ENCODE measurements around the gene JSRP1.

The JSRP1 gene, protein sequence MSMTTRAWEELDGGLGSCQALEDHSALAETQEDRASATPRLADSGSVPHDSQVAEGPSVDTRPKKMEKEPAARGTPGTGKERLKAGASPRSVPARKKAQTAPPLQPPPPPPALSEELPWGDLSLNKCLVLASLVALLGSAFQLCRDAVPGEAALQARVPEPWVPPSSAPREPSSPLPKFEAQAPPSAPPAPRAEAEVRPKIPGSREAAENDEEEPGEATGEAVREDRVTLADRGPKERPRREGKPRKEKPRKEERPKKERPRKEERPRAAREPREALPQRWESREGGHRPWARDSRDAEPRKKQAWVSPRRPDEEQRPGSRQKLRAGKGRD

DNA sequence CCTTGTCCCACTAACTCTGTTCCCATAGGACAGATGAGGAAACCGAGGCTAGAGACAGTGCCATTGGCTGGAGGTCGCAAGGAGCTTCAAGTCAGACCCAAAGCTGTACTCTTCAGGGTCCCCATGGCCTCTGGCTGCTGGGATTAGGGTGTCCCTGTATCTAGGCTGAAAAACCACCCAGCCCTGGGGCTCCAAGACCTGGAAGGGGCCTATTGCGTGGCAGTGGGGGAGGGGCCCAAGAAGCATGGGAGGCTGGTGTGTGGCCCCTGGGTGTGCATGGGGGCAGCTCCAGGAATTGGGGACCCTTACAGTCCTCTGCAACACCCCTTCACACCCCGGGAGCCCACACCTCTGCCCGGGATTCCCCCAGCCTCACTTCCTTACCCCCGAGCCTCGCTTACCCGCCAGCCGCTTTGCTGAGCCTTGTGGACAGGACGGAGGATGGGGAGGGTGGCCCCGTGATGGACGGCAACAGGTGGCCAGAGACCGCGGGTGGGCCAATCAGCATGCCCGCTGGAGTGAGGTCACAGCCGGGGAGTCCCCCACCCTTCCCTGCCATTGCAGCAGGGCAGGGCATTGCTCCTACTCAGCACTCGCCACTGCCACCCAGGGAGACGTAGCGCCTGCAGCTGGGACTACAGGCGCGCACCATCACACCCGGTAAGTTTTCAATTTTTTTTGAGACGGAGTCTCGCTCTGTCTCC, at the start of gene JSRP1:
TSS of gene JSRP1 (minus strand) at position 436 of the 704 bp plus-strand sequence. CDS start 1,103 bp downstream, outside the sequence.
- no peaks in the 10 kb centered on the region for H3K36me3 ChIP-seq (ENCODE audit: control insufficient read depth, low read depth, low read length)
- H3K9me3 ChIP-seq (ENCODE audit: control insufficient read depth, low read depth, low read length) = no peaks in the 10 kb centered on the region
- H3K4me1 ChIP-seq (ENCODE audit: control insufficient read depth, low read depth, low read length) = no peaks in the 10 kb centered on the region
- no peak within 1 kb of the TSS for H3K9ac ChIP-seq (ENCODE audit: low read length)
- no peak within 1 kb of the TSS for H3K4me3 ChIP-seq (ENCODE audit: low read length)
- peaks cover 25% of the 10 kb centered on the region for H3K27me3 ChIP-seq (ENCODE audit: control insufficient read depth, insufficient read depth, low read length)
- H3K27ac ChIP-seq (ENCODE audit: low read length) = no peak within 1 kb of the TSS

DNA sequence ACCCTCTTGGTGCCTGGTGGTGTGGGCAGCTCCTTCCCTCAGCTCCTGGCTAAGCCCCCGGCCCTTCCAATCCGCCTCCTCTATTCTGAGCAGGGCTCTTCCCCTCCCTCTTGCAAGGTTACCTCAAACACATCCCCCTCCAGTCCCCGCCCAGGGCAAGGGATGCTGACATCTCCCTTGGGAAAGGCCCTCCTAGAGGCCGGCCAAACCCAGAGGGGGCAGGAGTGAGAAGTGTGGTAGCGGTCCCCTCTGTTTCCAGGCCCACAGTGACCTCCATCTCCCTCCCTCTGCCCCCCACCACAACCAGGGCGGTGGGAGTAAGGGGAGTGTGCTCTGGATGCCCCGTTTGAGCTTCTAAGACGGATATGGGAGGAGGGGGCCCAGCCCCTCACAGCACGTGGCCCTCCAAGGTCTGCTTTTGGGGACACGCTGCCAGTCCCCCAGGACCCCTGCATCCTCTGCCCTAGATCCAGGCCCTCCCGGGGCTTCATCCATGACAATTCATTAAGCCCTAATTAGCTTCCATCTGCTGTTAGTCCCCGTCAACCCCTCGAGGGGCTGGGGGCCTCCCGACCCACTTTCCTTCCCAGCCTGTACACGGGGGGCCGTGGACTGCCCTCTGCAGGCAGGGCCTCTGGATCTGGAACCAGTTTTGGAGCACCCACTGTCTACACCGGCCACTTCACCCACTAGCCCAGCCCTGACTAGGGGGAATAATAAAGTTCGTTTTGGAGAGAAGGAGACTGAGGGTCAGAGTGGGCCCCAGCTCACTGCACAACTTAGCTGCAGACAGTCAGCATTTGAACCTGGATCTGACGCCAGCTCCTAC, 49.4 kb upstream of the JSRP1 start:
- Histone ChIP-seq H3K27me3 (ENCODE audit: control insufficient read depth, insufficient read depth, low read length) (peaks cover 52% of the 10 kb centered on the region), H3K9me3 (ENCODE audit: control insufficient read depth, low read depth, low read length) (no peaks in the 10 kb centered on the region)

DNA sequence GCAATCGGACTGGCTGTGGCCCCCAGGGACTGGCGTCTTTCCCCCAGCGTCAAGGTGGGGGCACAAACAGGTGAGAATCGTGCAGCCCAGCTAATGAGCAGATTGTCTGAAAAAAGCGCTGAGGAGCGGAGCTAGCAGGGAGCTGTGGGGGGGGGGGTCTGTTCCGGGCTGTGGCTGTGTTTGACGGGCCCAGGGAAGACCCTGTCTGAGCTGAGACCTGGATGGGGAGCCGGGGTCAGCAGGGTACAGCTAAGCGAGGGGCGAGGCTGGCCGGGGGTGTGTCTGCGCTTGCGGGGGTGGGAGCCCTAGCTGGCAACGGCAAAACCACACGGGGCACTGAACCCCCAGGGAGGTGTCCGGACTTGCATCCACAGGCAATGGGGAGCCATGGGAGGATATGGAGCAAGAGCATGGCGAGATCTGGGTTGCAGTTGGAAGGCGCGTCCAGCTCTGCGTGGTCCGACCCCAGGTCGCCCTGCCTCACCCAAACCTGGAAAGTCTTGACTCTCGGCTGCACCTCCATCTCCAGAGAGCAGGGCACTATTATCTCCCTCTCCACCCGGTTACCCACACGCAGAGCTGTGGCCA, 47.1 kb upstream of the JSRP1 start:
- Histone ChIP-seq H3K27me3 (ENCODE audit: control insufficient read depth, insufficient read depth, low read length) (peaks cover 37% of the 10 kb centered on the region), H3K27ac (ENCODE audit: low read length) (no peak overlapping the region), H3K4me1 (ENCODE audit: control insufficient read depth, low read depth, low read length) (no peaks in the 10 kb centered on the region), H3K4me3 (ENCODE audit: low read length) (no peak overlapping the region), H3K36me3 (ENCODE audit: control insufficient read depth, low read depth, low read length) (no peaks in the 10 kb centered on the region), H3K9ac (ENCODE audit: low read length) (no peak overlapping the region), H3K9me3 (ENCODE audit: control insufficient read depth, low read depth, low read length) (no peaks in the 10 kb centered on the region)

More for the DNA sequence above, 49.4 kb upstream of the JSRP1 start:
- Histone ChIP-seq H3K27ac (ENCODE audit: low read length) (no peak overlapping the region), H3K4me3 (ENCODE audit: low read length) (no peak overlapping the region), H3K36me3 (ENCODE audit: control insufficient read depth, low read depth, low read length) (no peaks in the 10 kb centered on the region), H3K4me1 (ENCODE audit: control insufficient read depth, low read depth, low read length) (no peaks in the 10 kb centered on the region), H3K9ac (ENCODE audit: low read length) (no peak overlapping the region)

DNA sequence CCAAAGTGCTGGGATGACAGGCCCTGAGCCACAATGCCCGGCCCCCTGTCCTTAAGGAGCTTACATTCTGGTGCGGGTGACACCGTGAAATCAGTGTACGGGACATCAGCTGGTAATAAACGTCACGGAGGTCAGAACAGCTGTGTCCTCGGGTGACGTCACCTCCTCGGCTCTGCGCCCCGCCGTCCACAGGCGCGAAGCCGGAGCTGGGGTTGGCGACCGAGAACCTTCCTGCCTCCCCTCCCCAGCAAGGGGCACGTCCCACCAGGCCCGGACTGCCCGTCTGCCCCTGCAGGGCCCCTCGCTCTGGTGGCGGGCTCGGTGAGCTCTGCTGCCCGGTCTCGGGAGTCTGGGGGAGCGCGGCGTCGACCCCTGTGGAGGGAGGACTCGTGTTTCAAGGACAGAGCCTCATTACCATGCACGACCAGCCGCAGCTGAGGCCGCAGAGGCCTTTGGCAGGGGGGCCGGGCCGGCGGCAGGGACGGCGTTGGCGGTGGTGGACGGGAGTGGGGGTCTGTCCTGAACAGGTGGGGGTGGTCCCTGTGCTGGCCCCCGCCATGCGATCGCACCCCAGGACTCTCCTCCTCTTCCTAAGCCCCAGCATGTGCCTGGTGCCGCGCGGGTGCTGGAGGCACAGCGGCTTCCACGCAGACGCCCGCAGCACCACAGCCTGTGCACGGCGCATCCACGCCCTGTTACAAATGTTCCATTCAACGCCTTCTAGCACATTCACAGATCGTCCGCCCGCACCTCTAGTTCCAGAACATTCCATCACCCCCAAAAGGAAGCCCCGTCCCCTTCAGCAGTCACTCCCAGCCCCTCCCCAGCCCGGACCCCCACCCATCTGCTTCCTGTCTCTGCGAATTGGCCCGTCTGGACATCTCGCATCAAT, 46.3 kb upstream of the JSRP1 start:
- no peaks in the 10 kb centered on the region for H3K36me3 ChIP-seq (ENCODE audit: control insufficient read depth, low read depth, low read length)
- H3K4me1 ChIP-seq (ENCODE audit: control insufficient read depth, low read depth, low read length) = no peaks in the 10 kb centered on the region
- peak overlapping the region; percentile 33 for H3K4me3 ChIP-seq (ENCODE audit: low read length)
- no peaks in the 10 kb centered on the region for H3K9me3 ChIP-seq (ENCODE audit: control insufficient read depth, low read depth, low read length)
- H3K27ac ChIP-seq (ENCODE audit: low read length) = no peak overlapping the region
- H3K9ac ChIP-seq (ENCODE audit: low read length) = no peak overlapping the region
- peaks cover 32% of the 10 kb centered on the region for H3K27me3 ChIP-seq (ENCODE audit: control insufficient read depth, insufficient read depth, low read length)

DNA sequence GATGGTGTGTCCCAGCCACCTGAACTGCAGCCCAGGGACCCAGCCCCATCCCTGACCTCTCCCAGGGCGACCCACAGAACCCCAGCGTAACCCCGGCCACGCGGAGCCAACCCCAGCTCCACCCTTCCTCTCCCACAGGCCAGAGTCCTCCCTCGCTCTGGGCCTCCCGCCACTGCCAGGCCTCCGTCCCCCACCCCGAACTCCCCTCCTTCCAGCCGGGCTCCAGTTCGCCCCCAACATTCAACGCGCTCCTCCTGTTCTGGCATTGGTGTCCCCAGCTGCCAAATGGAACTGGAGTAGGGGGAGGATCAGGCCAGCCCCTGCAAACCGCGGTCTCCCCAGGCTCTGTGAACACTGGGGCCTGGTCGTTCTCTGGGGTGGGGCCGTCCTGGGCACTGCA, 44.3 kb upstream of the JSRP1 start:
- no peak overlapping the region for H3K9ac ChIP-seq (ENCODE audit: low read length)
- H3K4me3 ChIP-seq (ENCODE audit: low read length) = no peak overlapping the region
- no peak overlapping the region for H3K27ac ChIP-seq (ENCODE audit: low read length)
- H3K36me3 ChIP-seq (ENCODE audit: control insufficient read depth, low read depth, low read length) = no peaks in the 10 kb centered on the region
- H3K9me3 ChIP-seq (ENCODE audit: control insufficient read depth, low read depth, low read length) = no peaks in the 10 kb centered on the region
- peaks cover 24% of the 10 kb centered on the region for H3K27me3 ChIP-seq (ENCODE audit: control insufficient read depth, insufficient read depth, low read length)
- H3K4me1 ChIP-seq (ENCODE audit: control insufficient read depth, low read depth, low read length) = no peaks in the 10 kb centered on the region

DNA sequence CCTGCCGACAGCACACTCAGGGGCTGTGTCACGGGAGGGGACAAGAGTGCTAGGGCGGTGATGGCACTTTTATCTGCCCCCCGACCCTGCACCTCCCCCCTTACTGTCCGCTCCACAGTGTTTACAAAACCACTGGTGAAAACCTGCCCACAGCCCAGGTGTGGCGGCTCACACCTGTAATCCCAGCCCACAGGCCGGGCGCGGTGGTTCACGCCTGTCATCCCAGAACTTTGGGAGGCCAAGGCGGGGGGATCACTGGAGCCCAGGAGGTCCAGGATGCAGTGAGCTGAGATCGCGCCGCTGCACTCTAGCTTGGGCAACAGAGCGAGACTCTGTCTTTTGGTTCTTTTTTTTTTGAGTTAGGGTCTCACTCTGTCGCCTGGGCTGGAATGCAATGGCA, 39.9 kb upstream of the JSRP1 start:
- no peaks in the 10 kb centered on the region for H3K36me3 ChIP-seq (ENCODE audit: control insufficient read depth, low read depth, low read length)
- no peaks in the 10 kb centered on the region for H3K4me1 ChIP-seq (ENCODE audit: control insufficient read depth, low read depth, low read length)
- H3K9me3 ChIP-seq (ENCODE audit: control insufficient read depth, low read depth, low read length) = no peaks in the 10 kb centered on the region
- no peak overlapping the region for H3K27ac ChIP-seq (ENCODE audit: low read length)
- H3K27me3 ChIP-seq (ENCODE audit: control insufficient read depth, insufficient read depth, low read length) = peaks cover 46% of the 10 kb centered on the region
- H3K9ac ChIP-seq (ENCODE audit: low read length) = no peak overlapping the region
- no peak overlapping the region for H3K4me3 ChIP-seq (ENCODE audit: low read length)

DNA sequence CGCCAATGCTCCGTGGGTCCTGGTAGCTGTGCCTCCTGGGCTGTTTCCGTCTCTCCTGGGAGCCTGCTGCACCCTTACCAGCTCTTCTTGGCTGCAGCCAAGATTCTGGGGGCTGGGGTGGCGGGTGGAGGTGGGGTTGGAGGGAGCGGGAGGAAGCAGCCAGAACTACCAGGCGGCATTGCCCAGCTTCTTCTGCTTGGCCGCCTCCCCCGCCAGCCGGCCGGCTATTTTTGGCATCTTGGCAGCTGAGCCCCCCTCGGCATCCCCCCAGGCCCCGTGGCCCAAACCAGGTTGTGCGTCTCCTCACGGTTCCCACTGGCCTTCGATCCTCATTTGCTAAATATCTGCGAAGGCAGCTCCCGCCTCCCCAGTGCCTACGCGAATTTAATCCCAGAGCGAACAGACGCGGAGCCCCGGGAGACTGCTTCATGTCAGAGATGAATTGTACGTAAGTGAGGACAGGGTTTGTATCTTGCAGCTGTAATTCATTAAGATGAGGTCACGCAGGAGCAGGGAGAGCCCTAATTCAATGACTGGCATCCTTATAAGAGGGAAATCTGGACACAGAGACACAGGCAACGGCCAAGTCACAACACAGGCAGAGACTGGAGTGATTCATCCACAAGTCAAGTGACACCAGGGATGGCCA, 38.6 kb upstream of the JSRP1 start:
- Histone ChIP-seq H3K36me3 (ENCODE audit: control insufficient read depth, low read depth, low read length) (no peaks in the 10 kb centered on the region), H3K4me1 (ENCODE audit: control insufficient read depth, low read depth, low read length) (no peaks in the 10 kb centered on the region), H3K27me3 (ENCODE audit: control insufficient read depth, insufficient read depth, low read length) (peaks cover 59% of the 10 kb centered on the region), H3K9me3 (ENCODE audit: control insufficient read depth, low read depth, low read length) (no peaks in the 10 kb centered on the region), H3K9ac (ENCODE audit: low read length) (no peak overlapping the region), H3K27ac (ENCODE audit: low read length) (no peak overlapping the region), H3K4me3 (ENCODE audit: low read length) (no peak overlapping the region)

DNA sequence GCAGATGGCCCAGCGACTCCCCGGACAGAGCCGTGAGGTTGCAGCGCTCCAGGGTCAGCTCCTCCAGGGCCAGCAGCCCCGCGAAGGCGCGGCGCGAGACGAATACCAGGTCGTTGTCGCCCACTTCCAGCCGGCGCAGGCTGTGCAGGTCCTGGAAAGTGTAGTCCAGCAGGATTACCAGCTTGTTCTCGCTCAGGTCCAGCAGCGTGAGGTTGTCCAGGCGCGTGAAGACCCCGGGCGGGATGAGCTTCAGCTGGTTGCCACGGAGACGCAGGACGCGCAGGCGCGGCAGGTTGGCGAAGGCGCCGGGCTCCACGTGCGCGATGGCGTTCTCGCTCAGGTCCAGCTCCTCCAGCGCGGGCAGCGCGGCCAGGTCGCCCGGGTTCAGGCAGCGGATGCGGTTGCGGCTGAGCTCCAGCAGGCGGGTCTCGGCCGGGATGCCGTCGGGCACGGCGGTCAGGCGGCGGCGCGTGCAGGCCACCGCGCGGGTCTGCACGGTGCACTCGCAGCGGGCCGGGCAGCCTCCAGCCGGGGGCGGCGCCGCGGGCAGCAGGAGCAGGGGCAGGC, 35.1 kb upstream of the JSRP1 start:
- H3K27ac ChIP-seq (ENCODE audit: low read length) = no peak overlapping the region
- no peaks in the 10 kb centered on the region for H3K9me3 ChIP-seq (ENCODE audit: control insufficient read depth, low read depth, low read length)
- H3K36me3 ChIP-seq (ENCODE audit: control insufficient read depth, low read depth, low read length) = no peaks in the 10 kb centered on the region
- H3K9ac ChIP-seq (ENCODE audit: low read length) = no peak overlapping the region
- peak overlapping the region; percentile 30 for H3K4me3 ChIP-seq (ENCODE audit: low read length)
- H3K27me3 ChIP-seq (ENCODE audit: control insufficient read depth, insufficient read depth, low read length) = peaks cover 95% of the 10 kb centered on the region
- no peaks in the 10 kb centered on the region for H3K4me1 ChIP-seq (ENCODE audit: control insufficient read depth, low read depth, low read length)

DNA sequence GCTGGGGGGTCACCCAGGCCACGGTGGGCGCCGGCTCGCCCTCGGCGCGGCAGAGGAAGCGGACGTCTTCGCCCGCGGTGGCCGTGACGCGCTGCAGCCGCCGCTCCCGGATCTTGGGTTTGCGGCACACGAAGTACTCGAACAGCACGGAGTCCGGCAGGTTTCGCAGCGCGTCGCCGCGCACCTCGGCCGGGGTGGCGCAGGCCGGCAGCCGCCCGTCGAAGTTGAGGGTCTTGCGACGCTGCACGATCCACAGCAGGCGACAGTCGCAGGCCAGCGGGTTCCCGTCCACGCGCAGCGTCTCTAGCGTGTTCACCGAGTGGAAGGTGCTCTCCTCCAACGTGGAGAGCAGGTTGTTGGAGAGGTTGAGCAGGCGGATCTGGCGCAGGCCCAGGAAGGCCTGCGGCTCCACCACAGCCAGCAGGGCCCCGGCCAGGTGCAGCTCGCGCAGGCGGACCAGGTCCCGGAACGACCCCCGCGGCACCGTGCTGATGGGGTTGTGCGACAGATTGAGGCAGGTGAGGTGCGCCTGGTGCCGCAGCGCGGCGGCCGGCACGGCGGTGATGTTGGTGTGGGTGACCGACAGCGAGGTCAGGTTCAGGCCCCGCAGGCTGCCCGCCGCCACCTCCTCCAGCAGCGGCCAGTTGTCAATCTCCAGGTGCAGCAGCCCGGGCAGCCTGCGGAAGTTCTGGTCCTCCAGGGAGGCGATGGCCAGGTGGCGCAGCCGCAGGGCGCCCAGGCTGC, 34.4 kb upstream of the JSRP1 start:
- Histone ChIP-seq H3K36me3 (ENCODE audit: control insufficient read depth, low read depth, low read length) (no peaks in the 10 kb centered on the region), H3K27me3 (ENCODE audit: control insufficient read depth, insufficient read depth, low read length) (peaks cover 95% of the 10 kb centered on the region), H3K4me1 (ENCODE audit: control insufficient read depth, low read depth, low read length) (no peaks in the 10 kb centered on the region), H3K4me3 (ENCODE audit: low read length) (peak overlapping the region; percentile 30), H3K9me3 (ENCODE audit: control insufficient read depth, low read depth, low read length) (no peaks in the 10 kb centered on the region), H3K27ac (ENCODE audit: low read length) (no peak overlapping the region), H3K9ac (ENCODE audit: low read length) (no peak overlapping the region)
